GM06990 (cell line): ENCODE measurements around the gene SMPX.
A peak's percentile ranks its signal among the peaks of the same experiment; 100 is the strongest.

Experiments
- DNase-seq: peaks from one replicate; pipeline ENCODE4 v3.0.0-alpha.2; 2011; ENCODE audit not compliant: insufficient read length; ENCODE audit errors: extremely low read depth
- H3K27me3 ChIP-seq: replicated peaks from 2 replicates; pipeline ENCODE4 v1.6.0; 2011; ENCODE audit warnings: low read length; ENCODE audit not compliant: control insufficient read depth, insufficient read depth
- H3K36me3 ChIP-seq: 2 replicates; pipeline ENCODE4 v1.5.1; 2011; ENCODE audit warnings: low read length; ENCODE audit not compliant: control insufficient read depth, insufficient read depth
- H3K4me3 ChIP-seq: replicated peaks from 2 replicates; pipeline ENCODE4 v1.5.1; 2011; ENCODE audit warnings: low read depth, mild to moderate bottlenecking, control low read depth, low read length
- TF ChIP-seq, protein P1 (sequence below): IDR thresholded peaks from 2 replicates; pipeline ENCODE4 v1.5.1; 2011; ENCODE audit warnings: low read length, control low read depth, mild to moderate bottlenecking, inconsistent platforms; ENCODE audit not compliant: insufficient read depth, poor library complexity, severe bottlenecking

The SMPX gene

DNA sequence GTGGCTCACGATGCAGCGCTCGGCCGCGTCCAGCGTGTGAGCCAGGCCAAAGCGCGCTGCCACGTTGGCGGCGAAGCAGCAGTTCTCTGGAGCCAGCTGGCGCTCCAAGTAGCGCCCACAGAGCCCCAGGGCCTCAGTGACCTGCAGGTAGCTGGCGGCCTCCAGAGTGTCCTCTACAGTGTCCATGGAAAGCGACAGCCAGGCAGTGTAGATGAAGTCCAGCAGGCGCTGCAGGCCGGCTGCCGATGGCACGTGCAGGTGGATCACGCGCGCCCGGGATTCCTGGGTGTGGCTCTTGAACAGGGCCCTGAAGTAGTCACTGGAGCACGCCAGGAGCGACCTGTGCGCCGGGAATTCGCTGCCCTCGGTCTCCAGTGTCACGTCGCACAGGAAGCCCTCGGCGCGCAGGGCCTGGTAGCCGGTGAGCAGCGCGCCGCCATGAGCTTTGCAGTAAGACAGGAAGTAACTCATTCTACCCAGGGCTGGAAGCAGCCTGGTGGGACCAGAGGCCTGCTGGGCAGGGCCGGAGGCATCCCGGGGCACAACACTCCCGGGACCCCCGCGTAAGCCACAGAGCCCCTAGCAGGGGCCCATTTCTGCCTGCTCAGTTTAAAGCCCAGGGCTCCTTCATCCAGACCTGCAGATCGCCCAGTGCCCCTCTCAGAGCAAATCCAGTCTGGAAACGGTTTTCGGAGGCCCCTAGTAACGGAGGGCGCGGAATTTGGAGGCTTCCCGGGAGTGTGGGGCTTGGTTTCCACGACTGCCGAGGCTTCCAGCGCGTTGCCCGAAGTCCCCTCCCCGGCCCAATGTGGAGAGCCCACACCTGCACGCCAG lies 100.4 kb downstream of the SMPX start:
- TF ChIP-seq, protein P1, sequence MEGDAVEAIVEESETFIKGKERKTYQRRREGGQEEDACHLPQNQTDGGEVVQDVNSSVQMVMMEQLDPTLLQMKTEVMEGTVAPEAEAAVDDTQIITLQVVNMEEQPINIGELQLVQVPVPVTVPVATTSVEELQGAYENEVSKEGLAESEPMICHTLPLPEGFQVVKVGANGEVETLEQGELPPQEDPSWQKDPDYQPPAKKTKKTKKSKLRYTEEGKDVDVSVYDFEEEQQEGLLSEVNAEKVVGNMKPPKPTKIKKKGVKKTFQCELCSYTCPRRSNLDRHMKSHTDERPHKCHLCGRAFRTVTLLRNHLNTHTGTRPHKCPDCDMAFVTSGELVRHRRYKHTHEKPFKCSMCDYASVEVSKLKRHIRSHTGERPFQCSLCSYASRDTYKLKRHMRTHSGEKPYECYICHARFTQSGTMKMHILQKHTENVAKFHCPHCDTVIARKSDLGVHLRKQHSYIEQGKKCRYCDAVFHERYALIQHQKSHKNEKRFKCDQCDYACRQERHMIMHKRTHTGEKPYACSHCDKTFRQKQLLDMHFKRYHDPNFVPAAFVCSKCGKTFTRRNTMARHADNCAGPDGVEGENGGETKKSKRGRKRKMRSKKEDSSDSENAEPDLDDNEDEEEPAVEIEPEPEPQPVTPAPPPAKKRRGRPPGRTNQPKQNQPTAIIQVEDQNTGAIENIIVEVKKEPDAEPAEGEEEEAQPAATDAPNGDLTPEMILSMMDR, result no peak
- H3K36me3 ChIP-seq, result no peaks in the 10 kb centered on the region
- no peaks in the 10 kb centered on the region for H3K27me3 ChIP-seq
- DNase-seq, result peak; percentile 1
- no peak overlapping the region for H3K4me3 ChIP-seq

DNA sequence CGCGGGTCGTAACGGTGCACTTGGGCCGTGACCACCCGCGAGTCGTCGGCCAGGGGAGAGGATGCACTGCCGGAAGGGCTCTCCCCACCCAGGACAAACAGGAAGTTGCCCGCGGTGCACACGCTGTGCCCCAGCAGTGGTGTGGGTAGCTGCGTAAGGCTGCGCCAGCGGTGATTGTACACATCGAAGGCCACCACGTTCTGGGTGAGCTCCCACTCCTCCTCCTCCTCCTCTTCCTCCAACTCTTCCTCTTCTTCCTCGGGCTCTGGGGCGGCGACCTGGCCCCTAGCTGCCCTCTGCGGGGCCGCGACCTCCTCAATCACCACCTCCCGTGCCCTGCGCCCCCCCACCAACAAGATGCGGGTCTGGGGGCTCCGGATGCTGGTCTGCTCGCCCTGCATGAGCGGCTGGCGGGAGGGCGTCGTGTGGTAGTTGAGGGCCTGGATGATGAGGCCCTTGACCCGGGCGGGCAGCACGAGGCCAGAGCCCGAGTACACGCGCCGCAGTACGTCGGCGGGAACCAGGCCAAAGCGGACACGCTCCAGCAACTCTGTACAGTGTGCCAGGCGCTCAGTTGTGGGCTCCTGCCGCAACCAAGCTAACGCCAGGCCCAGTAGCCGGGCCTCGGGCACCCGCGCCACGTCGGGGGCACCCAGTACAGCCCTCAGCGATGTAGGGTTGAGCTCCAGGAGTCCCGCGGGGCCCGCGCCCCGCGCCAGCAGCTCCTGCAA lies 101.2 kb downstream of the SMPX start:
- Histone ChIP-seq H3K36me3 (no peaks in the 10 kb centered on the region), H3K27me3 (no peaks in the 10 kb centered on the region), H3K4me3 (no peak overlapping the region)
- TF ChIP-seq, protein P1, result no peak
- peak; percentile 5 for DNase-seq
